Lower leg skin (tissue), 3 donors: Measurements from ENCODE around the gene HMGB4.

Source experiments
- CTCF ChIP-seq, 3 donors: fragments of 450-650 bp; IDR thresholded peaks; one replicate each; pipeline ENCODE4 v1.5.1; 2016; ENCODE audit warnings: antibody characterized with exemption in 3 of 3, mild to moderate bottlenecking in 3 of 3, moderate library complexity in 2 of 3
- POLR2A ChIP-seq, 2 donors: fragments of 450-650 bp; IDR thresholded peaks; one replicate each; pipeline ENCODE4 v1.6.1; 2016 to 2017; ENCODE audit warnings: antibody characterized with exemption in 2 of 2, mild to moderate bottlenecking in 1 of 2, moderate library complexity in 1 of 2

GRCh38 chr1:33867684-33868083, 3.8 kb downstream of the HMGB4 start:
- TF ChIP-seq CTCF (IDR thresholded peaks at IDR 0.05) (no peak), POLR2A (IDR thresholded peaks at IDR 0.05) (no peak)
